HG02840 (cell line): ENCODE measurements around the gene GSG1L.
"Not testable (repeated sequence)": the region's sequence is repeated elsewhere in the genome, so short reads cannot be mapped to it uniquely, and the experiment has no call there.

Source experiments
- ATAC-seq: cut with Tn5 transposase; IDR thresholded peaks from one replicate; pipeline ENCODE4 v1.9.1; 2021; ENCODE audit warnings: mild to moderate bottlenecking, moderate library complexity, moderate number of reproducible peaks; ENCODE audit not compliant: unreplicated experiment, low FRiP score

Gene GSG1L

DNA sequence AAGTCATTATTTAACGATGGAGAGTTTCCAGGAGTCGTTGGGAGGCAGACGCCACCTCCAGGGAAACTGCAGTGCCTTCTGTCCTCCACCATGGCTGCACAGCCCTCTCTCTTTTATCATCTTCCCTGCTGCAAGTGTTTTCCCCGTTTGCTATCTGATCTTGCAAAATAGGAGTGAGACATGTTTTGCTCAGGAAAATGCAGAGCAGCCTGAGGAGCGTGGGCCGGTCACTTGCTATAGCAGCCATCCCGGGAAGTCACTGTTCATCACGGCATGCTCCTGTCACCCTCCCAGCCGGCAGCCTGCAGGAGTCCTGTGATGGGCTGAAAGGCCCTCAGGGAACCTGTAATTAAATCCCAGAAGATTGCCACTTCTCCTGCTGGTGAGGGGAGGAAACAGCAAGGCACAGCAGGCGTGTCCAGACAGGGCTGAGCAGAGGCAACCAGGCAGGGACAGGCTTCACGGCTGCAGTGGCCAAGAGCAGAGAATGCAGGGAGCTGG, 143.1 kb downstream of the GSG1L start:
- no peak for ATAC-seq

DNA sequence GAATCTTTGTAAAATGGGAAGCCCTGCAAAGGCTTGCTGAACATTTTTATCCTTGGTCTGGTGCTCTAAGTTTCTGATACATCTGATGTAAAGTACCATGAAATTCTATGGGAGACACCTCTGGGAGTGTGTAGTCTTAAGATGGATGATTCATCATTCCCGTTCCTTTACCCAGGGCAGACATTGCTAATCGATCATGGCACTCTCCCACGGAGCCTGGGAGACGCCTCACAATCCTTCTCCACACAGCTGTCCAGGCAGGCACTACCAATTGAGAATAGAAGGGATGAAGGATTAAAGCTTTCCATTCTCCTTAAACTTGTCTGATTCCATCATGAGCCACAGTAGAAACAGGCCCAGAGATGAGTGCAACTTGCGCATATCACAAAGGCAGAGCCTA, 144.8 kb downstream of the GSG1L start:
- ATAC-seq = no peak

DNA sequence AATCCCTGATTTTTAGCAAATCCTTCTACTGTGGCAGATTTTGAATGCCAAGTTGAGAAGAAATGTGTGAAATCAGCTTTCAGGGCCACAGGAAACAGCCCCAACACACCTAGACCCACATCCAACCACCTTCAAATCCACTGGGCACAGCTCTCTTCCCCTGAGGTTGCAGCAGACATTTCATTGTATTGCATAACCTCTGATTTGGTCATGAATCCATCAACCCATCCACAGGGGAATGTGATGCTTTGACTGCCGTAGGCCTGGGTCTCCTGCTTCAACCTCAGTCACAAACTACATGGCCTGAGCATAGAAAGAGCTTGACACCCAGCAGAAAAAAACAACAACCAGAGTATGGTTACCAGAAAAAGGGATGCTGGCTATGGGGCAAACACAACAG, 145.6 kb downstream of the GSG1L start:
- ATAC-seq = no peak

DNA sequence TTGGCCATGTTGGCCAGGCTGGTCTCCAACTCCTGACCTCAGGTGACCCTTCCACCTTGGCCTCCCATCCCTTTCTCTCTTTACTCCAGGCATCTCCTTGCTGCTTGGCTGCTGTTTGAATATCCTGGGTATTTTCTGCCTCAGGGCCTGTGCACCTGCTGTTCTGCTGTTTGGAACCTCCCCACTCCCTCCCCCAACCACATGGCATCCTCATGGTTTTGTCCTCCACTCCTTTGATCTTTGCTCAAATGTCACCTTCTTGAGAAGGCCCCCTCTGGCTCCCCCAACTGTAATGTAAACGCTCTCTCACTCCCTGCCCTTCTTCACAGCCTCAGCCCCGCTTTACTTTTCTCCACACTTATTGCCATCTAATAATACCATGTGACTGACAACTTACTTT, 152.0 kb downstream of the GSG1L start:
- ATAC-seq = no peak

DNA sequence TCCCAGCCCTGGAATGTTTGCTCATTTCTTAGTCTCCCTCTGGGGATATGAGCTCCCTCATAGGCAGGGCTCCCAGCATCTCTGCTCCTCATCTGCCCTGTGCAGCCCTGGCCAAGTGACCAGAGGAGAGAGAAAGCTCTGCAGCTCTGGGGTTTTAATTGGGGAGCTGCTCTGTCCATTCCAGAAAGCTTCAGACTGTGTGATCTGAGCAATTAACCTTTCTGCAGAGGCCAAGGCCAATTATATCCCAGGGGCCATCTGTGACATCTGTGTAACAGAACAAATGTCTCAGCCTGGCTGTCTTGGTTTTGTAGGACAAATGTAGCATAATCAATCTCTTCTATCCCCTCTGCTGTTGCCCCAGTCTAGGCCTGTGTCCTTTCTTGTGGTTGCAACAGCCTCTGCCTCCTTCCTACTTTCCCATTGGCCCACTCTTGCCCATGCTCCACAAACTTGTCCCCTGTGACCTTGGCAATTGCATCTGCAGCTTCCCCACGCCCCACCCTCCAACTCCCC, 156.0 kb downstream of the GSG1L start:
- no peak for ATAC-seq

DNA sequence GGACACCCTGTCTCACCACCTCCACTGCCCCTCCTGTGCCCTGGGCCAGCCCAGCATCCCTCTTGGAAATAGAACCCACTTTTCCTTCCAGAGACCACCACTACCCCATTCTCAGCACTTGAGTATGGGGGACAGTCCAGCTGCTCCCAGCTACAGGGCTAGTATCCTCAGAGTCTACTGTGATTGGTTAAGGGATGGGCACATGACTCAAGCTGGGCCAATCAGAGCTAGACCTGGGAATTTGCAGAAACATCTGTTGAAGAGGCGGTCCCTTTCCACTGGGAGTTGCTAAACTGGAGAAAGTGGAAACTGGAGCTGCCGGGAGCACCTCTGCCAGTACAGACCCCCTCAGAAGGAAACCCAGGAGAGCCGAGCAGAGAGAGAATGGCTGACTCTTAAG, 156.6 kb downstream of the GSG1L start:
- no peak for ATAC-seq

DNA sequence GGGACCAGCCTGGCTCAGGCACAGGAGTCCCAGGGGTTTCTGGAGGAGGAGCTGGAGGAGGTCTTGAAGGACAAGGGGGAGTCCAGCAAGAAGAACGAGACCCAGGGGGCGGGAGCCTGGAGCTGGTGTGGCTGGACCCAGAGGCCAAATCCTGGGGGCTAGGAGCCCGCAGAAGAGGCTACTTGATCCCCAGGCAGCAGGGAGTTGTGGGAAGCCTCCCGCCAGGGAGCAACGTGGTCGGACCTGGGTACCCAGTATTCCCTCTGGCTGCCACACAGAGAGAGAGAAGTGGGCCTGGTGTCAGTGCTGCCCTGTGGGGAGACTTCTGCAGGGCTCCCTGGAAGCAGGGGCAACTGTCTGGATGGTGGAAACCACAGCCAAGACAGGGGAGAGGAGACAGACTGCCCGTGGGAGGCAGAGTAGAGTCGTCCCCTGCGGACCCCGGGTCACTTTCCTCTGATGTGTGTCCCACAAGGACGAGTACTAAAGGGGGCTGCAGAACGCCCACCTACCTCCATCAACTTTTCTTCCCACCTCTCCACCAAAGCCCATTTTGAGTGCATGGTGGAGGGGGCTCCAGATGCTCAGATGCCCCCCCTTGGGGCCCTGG, 160.4 kb downstream of the GSG1L start:
- ATAC-seq = no peak

DNA sequence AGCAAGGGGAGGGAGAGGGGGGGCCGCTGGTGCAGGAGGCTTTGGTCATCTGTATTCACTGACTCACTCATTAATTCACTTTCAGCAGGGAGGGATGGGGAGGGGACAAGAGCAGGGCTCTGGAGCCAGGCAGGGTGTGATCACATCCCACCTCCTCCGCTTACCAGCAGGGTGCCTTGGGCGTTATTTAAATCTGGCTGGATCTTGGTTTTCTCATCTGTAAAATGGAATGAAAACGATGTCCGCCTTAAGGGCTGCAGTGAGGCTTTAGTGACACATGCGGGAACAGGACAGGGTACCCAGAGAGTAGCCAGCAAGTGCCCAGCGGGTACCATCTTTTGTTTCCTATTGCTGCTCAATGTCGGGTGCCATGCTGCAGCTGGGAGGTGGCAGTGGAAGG, 161.0 kb downstream of the GSG1L start:
- ATAC-seq = no peak

DNA sequence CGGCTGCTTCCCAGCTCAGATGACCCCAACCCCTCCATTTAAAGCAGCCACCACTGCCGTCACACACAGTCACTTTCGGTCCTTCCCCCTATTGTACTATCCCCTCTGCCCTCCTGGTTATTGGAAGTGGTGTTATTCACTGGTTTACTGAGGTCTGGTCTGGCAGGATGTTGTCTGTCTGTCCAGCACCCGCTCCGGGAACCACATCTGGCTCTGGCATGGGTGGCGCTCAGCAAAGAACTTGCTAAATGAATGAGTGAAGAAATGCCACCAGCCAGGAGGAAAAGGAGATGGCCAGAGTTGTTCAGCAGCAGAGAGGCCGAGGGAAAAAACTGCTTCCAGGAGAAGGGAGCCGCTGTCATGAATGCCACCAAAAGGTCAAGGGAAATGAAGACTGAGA, 161.6 kb downstream of the GSG1L start:
- no peak for ATAC-seq

DNA sequence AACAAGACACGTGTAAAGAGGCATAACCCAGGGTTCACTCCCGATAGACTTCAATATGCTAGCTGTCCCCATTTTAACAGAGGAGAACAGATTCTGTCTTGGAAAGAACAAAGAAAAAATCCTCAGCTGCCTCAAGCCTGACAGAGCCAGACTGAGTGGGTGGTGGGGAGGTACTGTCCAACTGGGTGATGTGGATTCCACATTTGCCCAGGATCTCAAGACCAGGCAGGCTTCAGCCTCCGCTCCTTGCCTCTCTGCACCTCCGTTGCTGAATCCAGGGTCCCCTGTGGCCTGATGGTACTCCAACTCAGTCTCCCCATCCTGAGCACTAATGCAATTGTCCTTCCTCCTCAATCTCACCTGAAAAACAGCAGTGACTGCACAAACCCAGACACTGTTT, 163.8 kb downstream of the GSG1L start:
- no peak for ATAC-seq

DNA sequence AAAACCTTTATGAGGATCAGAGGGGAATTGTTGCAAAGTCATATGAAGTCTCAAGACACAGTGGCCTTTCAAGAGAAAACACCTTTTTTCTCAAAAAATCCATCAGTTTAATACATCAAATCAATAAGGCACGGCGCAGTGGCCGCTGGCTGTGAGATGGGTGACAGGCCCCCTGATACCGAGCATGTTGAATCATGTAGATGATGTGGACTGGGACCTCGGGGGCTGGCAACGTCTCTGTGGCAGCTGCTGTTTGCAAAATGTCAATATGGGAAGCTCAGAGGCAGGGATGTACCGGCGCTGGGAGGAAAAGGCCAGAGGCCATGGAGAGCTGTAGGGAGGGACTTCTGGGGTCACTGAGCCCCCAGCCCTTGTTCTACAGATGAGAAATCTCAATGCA, 169.1 kb downstream of the GSG1L start:
- no peak for ATAC-seq

DNA sequence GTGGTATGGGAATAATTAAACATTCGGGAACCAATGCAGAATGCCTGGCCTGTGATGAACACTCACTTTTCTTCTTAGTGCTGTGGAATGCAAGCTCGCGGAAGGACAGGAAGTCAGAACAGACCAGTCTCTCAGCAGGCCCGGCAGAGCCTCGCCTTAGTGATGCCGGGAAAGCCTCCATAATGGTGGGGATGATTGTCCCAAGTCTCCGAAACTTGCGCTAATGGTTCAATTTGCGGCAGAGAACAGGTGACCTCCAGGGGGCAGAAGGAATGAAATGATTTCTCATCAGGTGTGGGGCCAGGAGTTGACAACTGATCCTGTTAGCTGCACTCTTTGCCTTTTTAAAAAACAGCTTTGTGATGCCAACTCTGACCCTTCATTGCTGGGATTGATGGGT, 170.6 kb downstream of the GSG1L start:
- ATAC-seq = no peak

DNA sequence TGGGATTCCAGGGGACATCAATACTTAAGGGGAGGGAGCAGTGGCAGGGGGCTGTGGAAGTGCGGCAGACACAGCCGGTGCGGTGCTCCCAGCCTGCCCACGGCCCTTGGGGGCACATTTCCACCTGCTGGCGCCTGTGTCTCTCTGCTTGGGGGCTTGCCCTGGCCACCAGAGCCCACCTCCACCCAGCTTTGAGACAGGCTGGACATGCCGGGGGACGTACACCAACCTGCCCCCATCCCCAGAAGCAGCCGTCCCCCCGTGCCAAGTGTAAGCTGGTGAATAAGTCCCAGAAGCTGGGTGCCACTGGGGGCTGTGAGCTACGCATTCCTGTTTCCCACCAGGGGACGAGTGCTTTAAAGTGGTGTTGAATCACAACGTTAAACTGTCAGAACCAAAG, 172.6 kb downstream of the GSG1L start:
- ATAC-seq = no peak

DNA sequence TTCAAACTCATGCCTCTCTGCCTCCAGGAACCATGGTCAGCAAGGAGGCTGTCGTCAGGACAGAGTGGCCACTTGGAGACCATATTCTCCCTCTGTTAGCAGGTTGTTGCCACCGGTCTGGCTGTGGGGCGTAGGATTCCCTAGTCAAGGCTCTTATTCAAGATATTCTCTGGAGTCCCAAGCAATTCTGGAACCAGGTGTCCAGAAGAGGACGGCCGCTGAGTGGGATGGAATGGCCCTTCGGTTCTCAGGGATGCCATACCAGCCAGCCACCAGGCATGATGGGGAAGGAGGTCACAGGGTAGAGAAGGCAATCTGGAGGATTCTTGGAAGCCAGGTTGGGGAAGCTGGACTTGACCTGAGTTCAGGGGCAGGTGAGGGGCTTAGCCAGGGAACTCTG, 173.5 kb downstream of the GSG1L start:
- no peak for ATAC-seq

DNA sequence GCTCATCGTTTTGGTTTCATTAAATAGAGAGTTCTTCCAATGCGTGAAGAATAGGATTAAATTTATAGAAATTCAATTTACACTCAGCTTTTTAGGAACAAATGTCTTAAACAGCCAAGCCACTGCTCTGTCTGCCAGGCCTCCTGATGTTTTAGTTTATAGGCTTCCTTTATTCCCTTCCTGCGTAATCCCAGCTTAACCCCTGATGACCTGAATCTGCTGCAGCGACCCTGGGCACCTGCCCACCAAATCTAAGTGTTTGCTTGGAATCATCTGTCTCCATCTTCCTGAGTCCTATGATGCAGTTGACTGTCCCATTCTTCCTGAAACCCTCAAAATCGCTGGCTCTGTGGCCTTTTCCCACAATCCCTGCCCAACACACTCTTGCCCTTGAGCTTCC, 179.9 kb downstream of the GSG1L start:
- no peak for ATAC-seq

DNA sequence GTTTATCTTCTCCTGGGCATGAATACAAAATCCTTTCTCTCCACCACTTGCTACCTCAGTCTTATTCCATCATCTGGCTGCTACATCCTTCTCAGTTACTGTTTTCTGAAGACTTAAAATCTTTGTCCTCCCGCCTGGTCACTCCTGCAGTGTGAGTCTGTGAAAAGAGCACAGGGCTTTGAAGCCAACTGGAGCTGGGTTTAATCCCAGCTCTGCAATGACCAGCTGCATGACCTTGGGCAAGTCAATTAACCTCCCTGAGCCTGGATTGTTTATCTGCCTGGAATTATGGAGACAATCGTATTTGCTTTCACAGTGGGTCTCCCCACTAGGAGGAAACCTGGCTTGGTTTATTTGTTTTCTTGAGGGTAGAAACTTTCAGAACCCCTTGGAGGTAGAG, 183.2 kb downstream of the GSG1L start:
- ATAC-seq = no peak

DNA sequence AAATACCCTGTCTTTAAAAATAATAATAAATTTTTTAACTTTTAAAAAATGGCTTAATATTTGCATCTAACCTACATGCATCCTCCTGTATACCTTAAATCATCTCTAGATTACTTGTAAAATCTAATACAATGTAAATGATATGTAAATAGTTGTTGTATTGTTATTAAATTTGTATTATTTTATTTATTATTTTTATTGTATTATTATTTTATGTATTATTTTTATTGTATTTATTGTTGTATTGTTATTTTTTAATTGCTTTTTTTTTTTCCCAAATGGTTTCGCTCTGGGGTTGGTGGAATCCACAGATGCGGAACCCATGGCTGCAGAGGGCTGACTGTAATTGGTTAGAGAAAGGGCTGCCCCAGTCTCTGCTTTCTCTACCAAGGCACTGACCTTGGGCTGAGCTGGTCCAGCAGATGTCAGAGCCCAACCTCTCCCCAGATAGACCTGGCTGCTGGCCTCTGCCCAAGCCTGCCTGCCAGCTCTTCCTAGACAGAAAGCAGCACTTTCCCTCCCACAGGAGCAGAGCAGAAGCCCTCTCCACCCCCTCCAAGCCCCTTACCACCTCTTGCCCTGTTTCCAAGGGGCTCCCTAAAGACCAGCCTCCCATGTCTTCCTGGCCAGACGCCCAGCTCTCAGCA, 183.8 kb downstream of the GSG1L start:
- no peak for ATAC-seq

DNA sequence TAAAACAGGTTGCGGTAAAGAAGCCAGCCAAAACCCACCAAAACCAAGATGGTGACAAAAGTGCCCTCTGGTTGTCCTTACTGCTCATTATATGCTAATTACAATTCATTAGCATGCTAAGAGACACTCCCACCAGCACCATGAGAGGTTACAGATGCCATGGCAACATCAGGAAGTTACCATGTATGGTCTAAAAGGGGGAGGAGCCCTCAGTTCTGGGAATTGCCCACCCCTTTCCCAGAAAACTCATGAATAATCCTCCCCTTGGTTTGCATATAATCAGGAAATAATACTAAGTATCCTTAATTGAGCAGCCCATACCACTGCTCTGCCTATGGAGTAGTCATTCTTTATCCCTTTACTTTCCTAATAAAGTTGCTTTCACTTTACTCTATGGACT, 190.9 kb downstream of the GSG1L start:
- ATAC-seq = not testable (repeated sequence)

DNA sequence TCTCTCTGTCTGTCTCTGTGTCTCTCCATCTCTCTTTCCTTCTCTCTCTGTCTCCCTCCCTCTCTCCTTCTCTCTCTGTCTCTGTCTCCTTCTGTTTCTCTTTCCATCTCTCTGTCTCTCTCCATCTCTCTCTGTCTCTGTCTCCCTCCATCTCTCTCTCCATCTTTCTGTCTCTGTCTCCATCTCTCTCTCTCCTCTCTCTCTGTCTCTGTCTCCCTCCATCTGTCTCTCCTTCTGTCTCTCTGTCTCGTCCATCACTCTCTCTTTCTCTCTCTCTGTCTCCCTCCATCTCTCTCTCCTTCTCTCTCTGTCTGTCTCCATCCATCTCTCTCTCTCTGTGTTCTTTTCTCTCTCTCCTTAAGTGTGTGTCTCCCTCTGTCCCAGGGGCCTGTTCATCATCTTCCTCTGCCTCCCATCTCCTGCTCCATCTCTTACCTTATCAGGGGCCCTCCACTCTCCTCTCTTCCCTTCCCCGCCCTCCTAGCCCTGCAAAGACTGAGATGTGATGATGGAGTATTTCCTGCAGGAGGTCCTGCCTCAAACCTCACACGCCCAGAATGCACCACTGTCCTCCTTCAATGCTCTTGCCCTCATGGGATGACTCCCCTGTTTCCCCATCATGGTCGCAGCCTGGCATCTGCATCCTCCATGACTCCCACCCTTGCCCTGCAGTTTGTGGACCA, 193.3 kb downstream of the GSG1L start:
- no peak for ATAC-seq

DNA sequence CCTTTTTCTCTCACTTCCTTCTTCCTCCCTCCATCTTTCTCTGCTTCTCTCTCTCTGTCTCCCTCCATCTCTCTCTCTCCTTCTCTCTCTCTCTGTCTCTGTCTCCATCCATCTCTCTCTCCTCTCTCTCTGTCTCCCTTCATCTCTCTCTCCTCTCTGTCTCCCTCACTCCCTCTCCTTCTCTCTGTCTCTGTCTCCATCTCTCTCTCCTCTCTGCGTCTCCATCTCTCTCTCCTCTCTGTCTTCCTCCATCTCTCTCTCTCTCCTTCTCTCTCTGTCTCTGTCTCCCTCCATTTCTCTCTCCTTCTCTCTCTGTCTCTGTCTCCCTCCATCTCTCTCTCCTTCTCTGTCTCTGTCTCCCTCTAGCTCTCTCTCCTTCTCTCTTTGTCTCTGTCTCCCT, 194.1 kb downstream of the GSG1L start:
- no peak for ATAC-seq

DNA sequence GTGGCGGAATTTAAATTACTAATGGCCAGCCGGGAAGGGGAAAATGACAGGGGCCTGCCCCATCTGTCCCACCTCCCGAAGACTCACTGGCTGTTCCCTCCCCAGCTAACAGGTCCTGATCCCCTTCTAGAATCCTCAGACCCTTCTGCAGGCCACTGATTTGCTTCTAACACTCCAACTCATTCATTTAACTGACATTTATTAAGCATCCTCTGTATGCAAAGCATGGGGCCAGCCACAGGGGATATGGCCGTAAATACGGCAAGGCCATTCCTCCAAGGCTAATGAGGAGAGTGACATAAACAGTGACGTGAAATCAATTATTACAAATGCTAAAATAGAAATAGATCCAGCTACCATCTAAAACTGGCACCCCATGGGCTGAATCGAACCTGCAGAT, 195.3 kb downstream of the GSG1L start:
- ATAC-seq = no peak
